Hippocampal formation (tissue), 2 donors: ENCODE data around the gene AUTS2.

Experiments used
- DNase-seq, 2 donors: peaks; one replicate each; lab custom pipeline; 2025; lab: John Stamatoyannopoulos, UW

AUTS2 gene

GRCh38 chr7:70416986-70417655 lies 818.8 kb downstream of the AUTS2 start:
- DNase-seq = peak; percentile 31 to 70

GRCh38 chr7:70419526-70420380 lies 821.5 kb downstream of the AUTS2 start:
- DNase-seq = no peak

- DNase-seq = no peak
These were observed 822.0 kb downstream of the AUTS2 start for GRCh38 chr7:70420381-70420662.

- DNase-seq = no peak
These were observed 823.0 kb downstream of the AUTS2 start for GRCh38 chr7:70421319-70421718.

- no peak for DNase-seq
These were observed 828.1 kb downstream of the AUTS2 start for GRCh38 chr7:70426249-70426880.

GRCh38 chr7:70432567-70433001 lies 834.3 kb downstream of the AUTS2 start:
- peak in 1 of 2 donors; percentile 4 for DNase-seq

- no peak for DNase-seq
These were observed 836.1 kb downstream of the AUTS2 start for GRCh38 chr7:70434376-70434775.

GRCh38 chr7:70434821-70435220 lies 836.5 kb downstream of the AUTS2 start:
- no peak for DNase-seq

- DNase-seq = no peak
These were observed 837.4 kb downstream of the AUTS2 start for GRCh38 chr7:70435634-70436033.

- DNase-seq = no peak
These were observed 838.6 kb downstream of the AUTS2 start for GRCh38 chr7:70436790-70437350.

- DNase-seq = no peak
These were observed 841.4 kb downstream of the AUTS2 start for GRCh38 chr7:70439651-70440050.

GRCh38 chr7:70446448-70447143 lies 848.3 kb downstream of the AUTS2 start:
- no peak for DNase-seq

GRCh38 chr7:70448312-70448906 lies 850.1 kb downstream of the AUTS2 start:
- no peak for DNase-seq

GRCh38 chr7:70450731-70451130 lies 852.5 kb downstream of the AUTS2 start:
- no peak for DNase-seq

- no peak for DNase-seq
These were observed 857.6 kb downstream of the AUTS2 start for GRCh38 chr7:70455925-70456324.

GRCh38 chr7:70456719-70457118 lies 858.4 kb downstream of the AUTS2 start:
- no peak for DNase-seq

GRCh38 chr7:70457482-70457881 lies 859.2 kb downstream of the AUTS2 start:
- no peak for DNase-seq

- DNase-seq = no peak
These were observed 859.8 kb downstream of the AUTS2 start for GRCh38 chr7:70457883-70458680.

- DNase-seq = no peak
These were observed 860.5 kb downstream of the AUTS2 start for GRCh38 chr7:70458745-70459144.

GRCh38 chr7:70459546-70459945 lies 861.3 kb downstream of the AUTS2 start:
- no peak for DNase-seq

- no peak for DNase-seq
These were observed 861.8 kb downstream of the AUTS2 start for GRCh38 chr7:70460071-70460470.
